HCT116 (cell line): Measurements from ENCODE around the gene KCNS3.

Experiments
- CTCF ChIP-seq, 3 experiments: fragments of 200-600 bp in 1 of 3; sonication (generic) in 1 of 3; IDR thresholded peaks in 2 of 3; conservative IDR thresholded peaks in 1 of 3; 2 replicates each; pipeline ENCODE4 v1.5.1; 2012 to 2017; ENCODE audit warnings: low read depth in 2 of 3, low read length in 2 of 3, antibody characterized with exemption in 1 of 3, borderline replicate concordance in 1 of 3, control low read depth in 1 of 3, mild to moderate bottlenecking in 1 of 3, mixed read lengths in 1 of 3, mixed run types in 1 of 3, moderate library complexity in 1 of 3; ENCODE audit not compliant: insufficient read depth in 1 of 3
- SRF ChIP-seq: IDR thresholded peaks from 2 replicates; pipeline ENCODE4 v1.6.1; 2012; ENCODE audit warnings: low read depth
- ZNF274 ChIP-seq: fragments of 200-500 bp; sonication (Bioruptor generic); IDR thresholded peaks from 2 replicates; pipeline ENCODE4 v1.6.1; 2014; ENCODE audit warnings: mild to moderate bottlenecking, low read depth, low read length, inconsistent platforms

DNA sequence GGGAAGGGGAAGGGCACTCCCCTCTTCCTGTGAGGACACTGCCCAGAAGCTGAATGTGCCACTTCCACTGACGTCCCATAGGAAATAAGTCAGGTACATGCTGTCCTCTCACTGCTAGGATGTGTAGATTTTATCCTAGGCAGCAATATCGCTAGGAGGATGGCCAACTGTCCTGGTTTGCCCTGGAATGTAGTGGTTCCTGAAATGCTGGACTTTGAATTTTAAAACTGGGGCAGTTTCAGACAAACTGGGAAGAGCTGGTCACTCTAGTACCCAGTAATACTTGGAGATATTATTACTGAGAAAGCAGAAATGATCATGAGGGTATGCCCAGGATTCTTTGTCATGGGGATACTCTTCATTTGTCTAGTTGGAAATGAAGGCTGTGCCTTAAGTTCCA lies 5.4 kb upstream of the KCNS3 start:
- TF ChIP-seq CTCF (IDR thresholded peaks at IDR 0.05 in 2 of 3, conservative IDR thresholded peaks at IDR 0.05 in 1 of 3; ENCODE audit: borderline replicate concordance in 1 of 3, insufficient read depth in 1 of 3, low read depth in 2 of 3, low read length in 2 of 3): no peak
- no peak for TF ChIP-seq SRF
- no peak for TF ChIP-seq ZNF274
